Measurements from ENCODE around the gene PPP6R3. TPM values are rescaled to one million over a fixed set of nuclear protein-coding genes. Genes with fewer than 3 reads are reported as not detected.

The PPP6R3 gene
- 138 and 141 TPM in 2 replicates for total RNA-seq

GRCh38 chr11:68460741-68461574, at the start of gene PPP6R3:
Gene PPP6R3, plus strand, starts transcription at chr11:68460752. Its CDS starts 76,913 bp downstream, at chr11:68537665.

Other genes starting within 250 kb of the PPP6R3 start
- 41.7 and 47.4 TPM in 2 replicates for gene KMT5B, start 247.5 kb upstream of the PPP6R3 start, total RNA-seq
- 25.6 and 29.2 TPM in 2 replicates for gene C11orf24, start 188.8 kb upstream of the PPP6R3 start, total RNA-seq
- 20.8 and 87.1 TPM in 2 replicates for gene LRP5, start 148.2 kb upstream of the PPP6R3 start, total RNA-seq
- gene GAL, start 223.8 kb downstream of the PPP6R3 start, total RNA-seq, result 0.28 and 1.4 TPM in 2 replicates